NCI-H2171 treated with DMSO at 0.1 percent for 48 hours (cell line): ENCODE results near the gene IRX3.
"Not testable (repeated sequence)": the region's sequence is repeated elsewhere in the genome, so short reads cannot be mapped to it uniquely, and the experiment has no call there.

Experiments used
- DNase-seq: peaks from one replicate; lab custom pipeline; 2025; lab: John Stamatoyannopoulos, UW

The IRX3 gene

DNA sequence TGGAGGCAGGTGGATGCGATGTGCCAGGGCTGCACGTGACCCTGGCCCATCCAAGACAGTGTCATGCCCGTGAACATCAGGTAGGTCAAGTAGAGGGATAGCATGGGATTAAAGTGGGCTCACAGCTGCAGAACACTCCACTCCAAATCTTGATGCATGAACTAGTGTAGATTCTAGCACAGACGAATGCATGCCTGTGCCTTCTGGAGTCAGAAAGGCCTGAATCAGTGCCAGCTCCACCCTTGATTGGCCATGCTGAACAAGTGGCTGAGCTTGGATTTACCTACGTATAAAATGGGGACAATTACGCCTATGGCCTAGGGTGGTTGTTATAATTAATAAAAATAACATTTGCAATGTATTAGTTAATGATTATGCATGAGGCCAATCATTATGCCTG lies 10.6 kb downstream of the IRX3 start:
- DNase-seq = no peak

DNA sequence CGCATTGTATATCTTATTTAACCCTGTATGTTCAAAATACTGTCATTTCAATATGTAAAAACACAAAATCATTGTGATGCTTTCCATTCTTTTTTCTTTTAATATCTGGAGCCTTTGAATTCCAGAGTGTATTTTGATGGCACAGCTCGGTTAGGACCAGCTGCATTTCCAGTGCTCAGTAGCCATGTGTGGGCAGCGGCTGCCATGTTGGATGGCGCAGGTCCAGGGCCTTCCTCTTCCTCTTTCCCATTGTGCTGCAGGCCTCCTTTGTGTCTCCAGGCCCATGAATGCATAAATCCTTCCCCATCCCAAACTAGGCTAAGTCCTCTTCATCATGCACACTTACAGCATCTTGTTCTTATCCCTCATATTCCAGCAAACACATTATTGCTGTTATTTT lies 13.0 kb downstream of the IRX3 start:
- no peak for DNase-seq

- no peak for DNase-seq
Observed at GRCh38 chr16:54270711-54271110, 15.9 kb downstream of the IRX3 start.

DNA sequence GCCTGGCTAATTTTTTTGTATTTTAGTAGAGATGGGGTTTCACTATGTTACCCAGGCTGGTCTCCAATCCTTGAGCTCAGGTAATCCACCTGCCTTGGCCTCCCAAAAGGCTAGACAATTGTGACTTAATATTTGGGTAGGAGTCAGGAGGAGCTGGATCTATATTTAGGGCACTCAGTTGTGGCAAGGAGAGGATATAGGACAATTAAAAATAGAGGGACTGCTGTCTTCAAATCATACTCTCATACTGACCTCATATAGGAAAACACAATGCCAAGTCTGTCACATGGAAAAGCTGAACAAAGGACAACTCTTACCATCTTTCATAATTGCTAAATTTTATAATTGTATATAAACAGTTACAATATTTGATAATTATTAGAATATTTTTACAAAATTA lies 17.1 kb downstream of the IRX3 start:
- no peak for DNase-seq

DNA sequence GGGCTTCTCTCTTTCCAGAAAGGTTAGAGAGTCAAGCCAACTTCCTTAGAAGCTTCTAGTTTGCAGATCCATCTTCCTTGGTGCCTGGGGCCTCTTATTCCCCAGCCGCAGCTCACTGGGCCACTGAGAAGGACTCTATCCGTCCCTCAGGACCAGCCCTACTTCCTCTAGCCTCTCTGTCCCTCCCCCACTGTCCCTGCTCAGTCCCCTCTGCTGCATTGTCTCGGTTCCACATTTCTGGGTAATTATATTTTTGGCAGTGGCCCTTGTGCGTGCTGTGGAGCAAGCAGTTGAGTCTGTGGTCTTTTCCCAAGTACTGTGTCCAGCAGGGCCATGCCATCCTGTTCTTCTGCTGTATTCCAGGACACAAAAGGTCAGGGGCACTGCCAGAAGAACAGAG lies 17.8 kb downstream of the IRX3 start:
- DNase-seq = no peak

GRCh38 chr16:54268340-54268739 lies 18.2 kb downstream of the IRX3 start:
- no peak for DNase-seq

DNA sequence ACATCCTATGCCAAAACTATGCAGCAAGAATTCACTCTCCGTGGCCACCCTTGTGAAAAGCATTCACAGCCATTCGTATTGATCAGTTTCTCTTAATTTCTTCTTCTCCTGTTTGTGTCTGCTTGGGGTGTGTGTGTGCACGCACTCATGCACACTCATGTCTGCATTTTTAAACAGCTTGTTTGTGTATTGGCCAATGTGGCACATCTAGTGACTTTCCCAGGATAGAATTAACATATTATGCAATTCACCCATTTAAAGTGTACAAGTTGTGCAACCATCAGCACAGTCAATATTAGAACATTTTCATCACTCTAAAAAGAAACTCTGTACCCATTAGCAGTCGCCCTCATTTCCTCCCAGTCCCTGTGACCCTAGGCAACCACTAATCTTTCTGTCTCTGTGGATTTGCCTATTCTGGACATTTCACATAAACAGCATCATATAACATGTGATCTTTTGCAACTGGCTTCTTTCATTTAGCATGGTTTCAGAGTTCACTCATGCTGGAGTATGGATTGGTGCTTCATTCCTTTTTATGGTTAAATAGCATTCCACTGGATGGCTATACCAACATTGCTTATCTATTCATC lies 20.1 kb downstream of the IRX3 start:
- DNase-seq = no peak

- DNase-seq = no peak
Observed at GRCh38 chr16:54265575-54266107, 20.9 kb downstream of the IRX3 start.

DNA sequence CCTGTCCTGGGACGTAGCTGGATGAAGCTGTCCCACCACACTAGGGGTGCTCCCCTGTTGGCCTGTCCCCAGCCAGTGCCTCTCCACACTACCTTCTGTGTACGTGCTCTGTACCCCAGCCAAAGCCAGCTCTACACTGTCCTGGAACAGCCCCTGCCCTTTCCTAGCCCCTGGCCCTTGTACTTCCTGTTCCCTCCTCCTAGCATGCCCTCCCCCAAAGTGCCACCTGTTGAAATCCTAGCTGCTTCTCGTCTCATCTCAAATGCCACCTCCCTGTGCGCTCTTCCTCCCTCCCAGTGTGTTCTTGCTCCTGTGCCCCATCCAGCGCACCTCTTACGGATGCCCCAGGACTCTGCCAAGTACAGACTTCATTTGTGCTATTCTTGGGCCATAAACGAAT lies 33.5 kb downstream of the IRX3 start:
- DNase-seq = no peak

GRCh38 chr16:54248863-54249710 lies 37.5 kb downstream of the IRX3 start:
- no peak for DNase-seq

DNA sequence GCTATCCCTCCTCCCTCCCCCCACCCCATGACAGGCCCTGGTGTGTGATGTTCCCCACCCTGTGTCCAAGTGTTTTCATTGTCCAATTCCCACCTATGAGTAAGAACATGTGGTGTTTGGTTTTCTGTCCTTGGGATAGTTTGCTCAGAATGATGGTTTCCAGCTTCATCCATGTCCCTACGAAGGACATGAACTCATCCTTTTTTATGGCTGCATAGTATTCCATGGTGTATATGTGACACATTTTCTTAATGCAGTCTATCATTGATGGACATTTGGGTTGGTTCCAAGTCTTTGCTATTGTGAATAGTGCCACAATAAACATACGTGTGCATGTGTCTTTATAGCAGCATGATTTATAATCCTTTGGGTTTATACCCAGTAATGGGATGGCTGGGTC lies 38.9 kb downstream of the IRX3 start:
- DNase-seq = not testable (repeated sequence)

DNA sequence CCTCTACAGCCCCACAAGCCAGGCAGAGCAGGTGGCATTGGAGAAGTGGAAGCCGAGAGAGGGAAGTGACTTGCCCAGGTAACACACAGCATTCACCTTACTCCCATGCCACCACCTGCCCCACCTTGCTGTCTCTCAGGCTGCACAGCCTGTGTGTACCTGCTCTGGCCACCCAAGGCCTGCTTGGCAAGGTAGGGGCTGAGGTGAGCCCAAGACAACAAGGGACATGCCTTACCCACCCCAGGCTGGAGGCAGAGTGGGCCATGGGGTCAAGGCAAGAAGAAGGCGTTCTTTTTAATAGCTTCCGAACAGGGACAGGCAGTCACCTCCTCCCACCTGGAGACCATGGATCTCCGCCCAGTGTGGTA lies 40.1 kb downstream of the IRX3 start:
- DNase-seq = no peak

- no peak for DNase-seq
Observed at GRCh38 chr16:54245788-54246453, 40.7 kb downstream of the IRX3 start.

GRCh38 chr16:54244061-54244886 lies 42.3 kb downstream of the IRX3 start:
- DNase-seq = no peak

DNA sequence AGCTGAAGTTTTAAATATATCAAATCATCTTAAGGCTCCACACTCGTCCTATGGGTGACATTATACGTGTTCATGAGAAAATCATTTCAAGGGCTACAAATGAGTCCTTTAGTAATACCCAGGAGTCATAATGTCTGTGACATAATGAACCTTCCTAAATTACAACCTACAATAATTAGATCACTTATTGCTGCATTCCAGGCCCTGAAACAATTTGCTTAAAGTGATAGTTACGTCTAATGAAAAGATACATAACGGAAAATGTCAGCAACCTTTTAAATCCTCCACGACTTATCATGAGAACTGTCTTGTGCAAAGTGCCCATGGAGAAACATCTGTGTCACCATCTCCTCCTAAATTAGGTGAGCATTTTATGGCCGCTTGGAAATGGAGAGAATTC lies 43.4 kb downstream of the IRX3 start:
- DNase-seq = no peak

DNA sequence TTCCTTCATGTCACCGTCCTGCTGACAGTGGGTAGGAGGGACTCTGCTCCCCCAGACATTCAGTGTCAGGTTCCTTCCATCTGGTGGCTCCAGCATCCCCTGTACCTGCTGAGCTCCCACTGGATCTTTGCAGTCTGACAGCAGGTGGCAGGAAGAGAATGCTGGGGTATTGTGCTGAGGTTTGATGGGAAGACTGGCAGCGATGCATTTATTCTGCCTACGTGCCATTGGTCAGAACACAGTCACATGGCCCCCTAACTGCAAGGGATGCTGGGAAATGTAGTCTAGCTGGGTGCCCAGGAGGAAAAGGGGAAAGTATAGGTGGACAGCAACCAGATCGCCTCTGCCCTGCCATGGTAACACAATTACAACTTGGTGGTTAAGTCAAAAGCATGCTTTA lies 44.4 kb downstream of the IRX3 start:
- DNase-seq = peak; percentile 89

DNA sequence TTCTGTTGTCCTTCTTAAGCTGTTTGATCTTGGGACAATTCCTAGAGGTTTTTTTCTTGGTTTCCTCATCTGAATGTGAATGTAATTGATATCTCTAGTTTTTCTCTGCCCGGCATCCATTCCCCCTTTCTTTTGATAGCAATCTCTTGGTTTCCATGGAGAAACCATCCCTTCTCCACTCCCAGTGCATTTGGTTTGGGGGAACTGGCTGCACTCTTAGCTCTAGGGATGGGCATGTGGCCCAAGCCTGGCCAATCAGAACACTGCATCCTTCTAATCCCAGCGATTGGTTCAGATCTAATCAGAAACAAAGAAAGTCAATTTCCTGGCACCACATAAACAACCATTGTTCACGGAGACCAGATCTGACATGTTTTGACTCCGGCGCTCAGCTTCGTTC lies 45.1 kb downstream of the IRX3 start:
- peak; percentile 19 for DNase-seq

- DNase-seq = peak; percentile 45
Observed at GRCh38 chr16:54240271-54241129, 46.1 kb downstream of the IRX3 start.

DNA sequence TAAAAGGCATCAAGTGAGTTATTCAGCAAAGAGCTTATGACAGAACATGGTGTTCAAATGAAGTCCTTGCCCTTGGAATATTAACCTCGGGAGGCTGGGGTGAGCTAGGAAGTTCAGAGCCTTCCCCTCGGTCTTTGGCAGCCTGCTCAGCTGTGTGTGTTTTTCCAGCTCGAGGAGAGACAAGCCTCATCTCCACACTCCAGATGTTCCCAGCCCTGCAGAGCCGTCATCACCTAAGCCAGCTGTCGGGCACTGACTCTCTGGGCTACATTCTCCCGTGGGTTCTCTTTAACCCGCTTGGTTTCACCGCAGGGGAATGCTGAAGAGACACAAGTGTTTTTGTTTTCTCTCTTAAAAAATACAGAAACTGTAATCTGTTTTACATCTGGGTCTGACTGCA lies 47.1 kb downstream of the IRX3 start:
- DNase-seq = no peak

- DNase-seq = no peak
Observed at GRCh38 chr16:54236773-54237172, 49.8 kb downstream of the IRX3 start.

GRCh38 chr16:54233615-54234014 lies 53.0 kb downstream of the IRX3 start:
- DNase-seq = no peak
